Measurements from ENCODE around the gene PRDM16. TPM values are rescaled to one million over a fixed set of nuclear protein-coding genes. Genes with fewer than 3 reads are reported as not detected.
A peak's percentile ranks its signal among the peaks of the same experiment; 100 is the strongest.

The PRDM16 gene
- total and polyA plus RNA-seq, 2 of the 8 experiments (the other 6 are each of a cell fraction or from before 2014, with no cell fraction given) = 0.39 to 0.43 TPM

- no peak overlapping the region for H2BK120ac ChIP-seq (replicated peaks; ENCODE audit: low read depth, low read length)
- no peaks in the 10 kb centered on the region for H3K79me1 ChIP-seq (ENCODE audit: low read depth, low read length)
- no peaks in the 10 kb centered on the region; a peak in 1 of 7 replicates for H3K4me1 ChIP-seq (replicated peaks in 1 of 4; ENCODE audit: control insufficient read depth in 3 of 4, insufficient read depth in 4 of 4, low read length in 3 of 4)
- no peaks in the 10 kb centered on the region for H3K23me2 ChIP-seq (ENCODE audit: low read depth, low read length)
- no peak overlapping the region for H2AK5ac ChIP-seq (ENCODE audit: low read depth, low read length)
- H3K4me3 ChIP-seq (ENCODE audit: extremely low read depth in 1 of 4, insufficient read depth in 2 of 4, low read depth in 3 of 4, low read length in 4 of 4) = no peak overlapping the region
- H3K36me3 ChIP-seq (ENCODE audit: control insufficient read depth in 2 of 4, insufficient read depth in 4 of 4, low read length in 3 of 4) = no peaks in the 10 kb centered on the region
- 81% methylated on average over 11 of the region's 12 CpGs; no CpG with 5 or more reads in 1 of the 2 experiments for WGBS, 2 experiments (ENCODE audit: extremely low coverage in 1 of 2, insufficient coverage in 1 of 2, insufficient read length in 1 of 2, insufficient replicate concordance in 2 of 2, low coverage in 1 of 2, low lambda C conversion rate in 2 of 2, missing lambda C conversion rate in 1 of 2)
- H3K18ac ChIP-seq (ENCODE audit: extremely low read depth, low read length) = no peak overlapping the region
- no peak overlapping the region for H2BK15ac ChIP-seq (ENCODE audit: low read length)
- no peak overlapping the region for H4K91ac ChIP-seq (replicated peaks; ENCODE audit: insufficient read length, low read length)
- no peak overlapping the region for H3K56ac ChIP-seq (replicated peaks; ENCODE audit: insufficient read length, low read depth, low read length)
- ChIA-PET POLR2A (ENCODE audit: partially characterized antibody) (no interaction called here), CTCF (ENCODE audit: partially characterized antibody) (interaction anchor here (0.9 to 1.8 kb wide), 4 partner anchors 20 to 903 kb away, joined by 3 to 8 read pairs (median 4); no protein-coding TSS in a partner anchor)
- H2BK20ac ChIP-seq (ENCODE audit: low read length) = no peak overlapping the region
- no peak overlapping the region for H3K4ac ChIP-seq (replicated peaks; ENCODE audit: insufficient read length, low read depth, low read length)
- no peak overlapping the region for H2BK5ac ChIP-seq (ENCODE audit: low read depth, low read length)
- DNase-seq (ENCODE audit: low read depth in 1 of 2, low spot score in 2 of 2) (no peak), FAIRE-seq (no peak)
- H2BK12ac ChIP-seq (ENCODE audit: low read depth, low read length) = no peak overlapping the region
- no peaks in the 10 kb centered on the region for H3K27me3 ChIP-seq (replicated peaks in 1 of 4; ENCODE audit: control insufficient read depth in 3 of 4, extremely low read depth in 1 of 4, insufficient read depth in 3 of 4, low read length in 3 of 4)
- H3K27ac ChIP-seq (ENCODE audit: low read depth, low read length) = no peak overlapping the region
- H3K23ac ChIP-seq (ENCODE audit: insufficient read length) = no peak overlapping the region
- H4K5ac ChIP-seq (ENCODE audit: insufficient read length, low read depth, low read length) = no peak overlapping the region
- no peak overlapping the region for H3K9ac ChIP-seq (replicated peaks in 1 of 4; ENCODE audit: extremely low read depth in 1 of 4, low read depth in 3 of 4, low read length in 3 of 4)
- peak overlapping the region; percentile 16 for H4K8ac ChIP-seq (ENCODE audit: extremely low read depth, insufficient read depth, low read length)
- H2AFZ ChIP-seq (ENCODE audit: low read length) = no peak overlapping the region
- no peak overlapping the region for H3K14ac ChIP-seq (ENCODE audit: insufficient read length)
- H3K79me2 ChIP-seq (ENCODE audit: control insufficient read depth in 1 of 2, insufficient read depth in 2 of 2, low read length in 2 of 2) = no peaks in the 10 kb centered on the region
- H3K4me2 ChIP-seq (ENCODE audit: insufficient read depth in 1 of 2, low read depth in 2 of 2, low read length in 2 of 2) = no peak overlapping the region
- no peaks in the 10 kb centered on the region for H4K20me1 ChIP-seq (replicated peaks in 1 of 2; ENCODE audit: control insufficient read depth in 1 of 2, insufficient read depth in 2 of 2, low read length in 2 of 2)
- no peaks in the 10 kb centered on the region; a peak in 1 of 4 replicates for H3K9me3 ChIP-seq (ENCODE audit: insufficient read depth in 2 of 2, low read depth in 1 of 2, low read length in 1 of 2)
- TF ChIP-seq SIRT6 (IDR thresholded peaks at IDR 0.05; ENCODE audit: low read length) (no peak), CTBP2 (IDR thresholded peaks at IDR 0.05; ENCODE audit: borderline replicate concordance, insufficient read depth, insufficient read length, low read length) (no peak), FOSL1 (IDR thresholded peaks at IDR 0.05; ENCODE audit: insufficient read depth, low read depth, low read length) (no peak), RFX5 (IDR thresholded peaks at IDR 0.05; ENCODE audit: borderline replicate concordance, low read depth, low read length) (no peak)
Observed at GRCh38 chr1:3329640-3330281, 260.8 kb downstream of the PRDM16 start.

All from H1 (cell line).